ENCODE results near the gene AOC1. TPM values are rescaled to one million over a fixed set of nuclear protein-coding genes. Genes with fewer than 3 reads are reported as not detected.

Gene AOC1
- total RNA-seq, 3 donors from 2014 or later = 249 to 756 (median 606) TPM

DNA sequence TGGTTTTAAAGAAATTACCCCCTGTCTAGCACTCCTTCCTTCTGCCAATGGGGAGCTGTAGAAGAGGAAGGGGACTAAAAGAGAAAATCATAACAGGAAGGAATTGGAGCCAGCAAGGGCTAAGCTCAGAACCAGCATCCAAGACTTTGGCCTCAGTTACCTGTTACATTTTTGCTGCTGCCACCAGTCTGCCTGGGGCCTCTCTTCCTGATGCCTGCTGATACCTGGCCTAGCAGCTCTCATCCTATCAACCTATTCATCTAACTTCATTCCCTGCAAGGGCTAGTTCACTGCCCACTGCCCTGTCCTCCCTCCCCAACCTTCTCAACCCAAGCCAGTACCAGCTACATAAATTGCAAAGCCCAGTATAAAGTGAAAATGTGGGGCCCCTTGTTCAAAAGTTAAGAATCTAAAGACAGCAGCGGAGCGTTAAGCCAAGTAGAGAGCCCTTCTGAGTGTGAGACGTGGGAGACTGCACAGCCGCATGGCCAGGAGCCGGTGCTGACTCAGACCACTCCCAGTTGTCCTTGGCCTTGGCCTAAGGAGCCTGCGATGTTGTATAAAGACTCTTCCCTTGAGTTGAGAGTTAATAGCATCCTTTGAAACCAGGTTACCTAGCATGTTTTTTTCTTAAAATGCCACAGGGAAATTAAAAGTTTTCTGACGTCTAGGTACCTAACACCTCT, 13.2 kb upstream of the AOC1 start:
- DNase-seq (no peak), ATAC-seq (no peak)
- TF ChIP-seq, protein P1, sequence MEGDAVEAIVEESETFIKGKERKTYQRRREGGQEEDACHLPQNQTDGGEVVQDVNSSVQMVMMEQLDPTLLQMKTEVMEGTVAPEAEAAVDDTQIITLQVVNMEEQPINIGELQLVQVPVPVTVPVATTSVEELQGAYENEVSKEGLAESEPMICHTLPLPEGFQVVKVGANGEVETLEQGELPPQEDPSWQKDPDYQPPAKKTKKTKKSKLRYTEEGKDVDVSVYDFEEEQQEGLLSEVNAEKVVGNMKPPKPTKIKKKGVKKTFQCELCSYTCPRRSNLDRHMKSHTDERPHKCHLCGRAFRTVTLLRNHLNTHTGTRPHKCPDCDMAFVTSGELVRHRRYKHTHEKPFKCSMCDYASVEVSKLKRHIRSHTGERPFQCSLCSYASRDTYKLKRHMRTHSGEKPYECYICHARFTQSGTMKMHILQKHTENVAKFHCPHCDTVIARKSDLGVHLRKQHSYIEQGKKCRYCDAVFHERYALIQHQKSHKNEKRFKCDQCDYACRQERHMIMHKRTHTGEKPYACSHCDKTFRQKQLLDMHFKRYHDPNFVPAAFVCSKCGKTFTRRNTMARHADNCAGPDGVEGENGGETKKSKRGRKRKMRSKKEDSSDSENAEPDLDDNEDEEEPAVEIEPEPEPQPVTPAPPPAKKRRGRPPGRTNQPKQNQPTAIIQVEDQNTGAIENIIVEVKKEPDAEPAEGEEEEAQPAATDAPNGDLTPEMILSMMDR (IDR thresholded peaks at IDR 0.05) = no peak
- Histone ChIP-seq H3K36me3 (ENCODE audit: low read depth) (no peaks in the 10 kb centered on the region), H3K9me3 (no peaks in the 10 kb centered on the region), H3K4me1 (ENCODE audit: low read depth) (no peaks in the 10 kb centered on the region), H3K4me3 (no peak overlapping the region)
- intact Hi-C loops (cut with DNase I, micrococcal nuclease) = no loop called here

DNA sequence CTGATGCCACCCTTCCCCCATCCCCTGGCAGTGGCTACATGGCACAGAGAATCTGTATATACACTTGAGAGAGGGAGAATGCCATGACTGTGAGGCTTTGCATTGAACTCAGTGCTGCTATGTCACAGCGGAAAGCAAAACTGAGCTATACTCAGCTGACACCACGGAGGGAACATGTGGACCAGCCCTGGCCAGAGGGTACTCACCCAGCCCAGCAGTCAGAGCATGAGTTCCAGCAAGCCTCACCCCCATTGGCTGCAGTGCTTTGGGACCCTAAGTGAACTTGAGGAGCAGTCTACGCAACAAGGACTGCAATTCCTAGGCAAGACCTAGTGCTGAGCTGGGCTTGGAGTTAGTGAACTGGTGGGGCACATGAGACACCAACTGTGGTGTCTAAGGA, 10.3 kb upstream of the AOC1 start:
- intact Hi-C loops (cut with DNase I, micrococcal nuclease) = no loop called here
- Histone ChIP-seq H3K9me3 (no peaks in the 10 kb centered on the region), H3K36me3 (ENCODE audit: low read depth) (no peaks in the 10 kb centered on the region), H3K4me3 (no peak overlapping the region), H3K4me1 (ENCODE audit: low read depth) (no peaks in the 10 kb centered on the region)
- TF ChIP-seq, protein P1 (IDR thresholded peaks at IDR 0.05) = no peak
- ATAC-seq = no peak
- DNase-seq = no peak

DNA sequence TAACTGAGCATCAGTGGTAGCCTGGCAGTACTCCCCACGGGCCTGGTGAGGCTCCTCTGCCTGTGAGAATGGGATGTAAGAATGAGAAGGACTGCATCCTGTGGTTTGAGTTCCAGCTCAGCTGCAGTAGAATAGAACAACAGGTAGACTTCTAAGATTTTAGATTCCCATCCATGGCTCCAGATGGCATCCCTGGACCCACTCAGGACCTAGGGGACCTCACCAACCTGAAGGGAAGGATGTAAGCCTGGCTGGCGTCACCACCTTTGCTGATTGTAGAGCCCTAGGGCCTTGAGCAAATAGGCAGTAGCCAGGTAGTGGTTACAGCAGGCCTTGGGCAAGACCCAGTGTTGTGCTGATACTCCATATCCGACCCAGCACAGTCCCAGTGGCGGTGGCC, 9.6 kb upstream of the AOC1 start:
- H3K4me3 ChIP-seq = no peak overlapping the region
- no peaks in the 10 kb centered on the region for H3K36me3 ChIP-seq (ENCODE audit: low read depth)
- intact Hi-C loops (cut with DNase I, micrococcal nuclease) = no loop called here
- no peaks in the 10 kb centered on the region for H3K4me1 ChIP-seq (ENCODE audit: low read depth)
- no peak for ATAC-seq
- no peak for DNase-seq
- no peaks in the 10 kb centered on the region for H3K9me3 ChIP-seq
- TF ChIP-seq, protein P1 (IDR thresholded peaks at IDR 0.05) = no peak

DNA sequence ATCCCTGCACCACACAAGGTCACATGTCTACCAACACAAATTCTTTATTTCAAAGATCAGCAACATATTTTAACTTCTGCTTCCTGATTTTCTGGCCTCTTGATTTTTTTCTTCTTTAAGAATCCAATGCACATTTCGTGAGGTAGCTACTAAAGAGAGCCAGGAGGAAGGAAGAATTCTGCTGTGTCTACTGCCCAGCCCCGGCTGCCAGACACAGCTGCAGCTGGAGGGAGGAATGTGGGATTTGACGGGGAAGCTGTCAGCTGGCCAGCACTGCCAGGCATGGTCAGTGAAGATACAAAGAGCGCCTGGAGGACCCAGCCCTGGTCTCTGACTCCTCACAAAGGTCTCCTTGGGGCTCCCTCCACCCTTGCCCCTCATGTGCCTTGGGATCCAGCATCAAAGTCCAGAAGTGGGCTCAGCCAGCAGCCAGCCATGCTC, 6.9 kb upstream of the AOC1 start:
- TF ChIP-seq, protein P1 (IDR thresholded peaks at IDR 0.05) = no peak
- intact Hi-C loops (cut with DNase I, micrococcal nuclease) = no loop called here
- Histone ChIP-seq H3K9me3 (no peaks in the 10 kb centered on the region), H3K36me3 (ENCODE audit: low read depth) (no peaks in the 10 kb centered on the region), H3K4me3 (no peak overlapping the region), H3K4me1 (ENCODE audit: low read depth) (no peaks in the 10 kb centered on the region)
- ATAC-seq (peak; percentile 61), DNase-seq (no peak)

DNA sequence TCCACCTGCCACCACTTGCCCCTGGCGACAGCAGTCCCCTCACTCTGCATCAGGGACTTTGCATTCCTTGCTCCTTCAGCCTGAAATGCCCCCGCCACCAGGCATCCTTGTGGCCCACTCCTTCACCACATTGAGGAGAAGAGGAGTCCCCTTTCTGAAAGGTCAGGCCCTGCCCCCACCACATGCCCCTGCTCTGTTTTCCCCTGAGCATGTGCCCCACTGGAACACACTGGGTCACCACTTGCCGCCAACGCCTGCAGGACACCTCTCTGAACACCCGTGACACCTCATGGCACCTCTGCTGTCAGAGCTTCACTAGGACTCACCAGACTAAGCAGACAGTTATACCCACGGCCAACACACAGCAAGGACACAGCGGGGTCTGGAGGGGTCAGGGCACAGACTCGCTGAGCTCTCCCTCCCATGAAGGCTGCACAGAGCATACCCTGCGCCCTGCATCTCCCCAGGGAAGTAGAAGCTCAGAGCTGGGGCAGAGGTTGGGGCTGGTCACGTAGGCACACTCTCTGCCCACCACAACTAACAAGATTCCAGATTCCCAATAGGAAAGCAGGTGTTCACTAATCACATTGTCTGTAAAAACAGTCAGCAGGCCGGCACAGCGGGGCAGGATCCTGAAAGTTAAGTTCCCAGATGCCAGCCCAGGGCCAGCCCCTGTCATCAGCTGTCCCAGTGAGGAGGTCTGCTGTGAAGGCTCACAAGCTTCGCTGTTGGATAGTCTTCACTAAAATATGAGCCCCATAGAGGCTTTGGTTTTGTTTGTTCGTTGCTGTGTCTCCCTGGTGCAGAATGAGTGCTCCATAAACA, 5.8 kb upstream of the AOC1 start:
- Histone ChIP-seq H3K36me3 (ENCODE audit: low read depth) (no peaks in the 10 kb centered on the region), H3K4me1 (ENCODE audit: low read depth) (no peaks in the 10 kb centered on the region), H3K9me3 (no peaks in the 10 kb centered on the region), H3K4me3 (no peak overlapping the region)
- DNase-seq (no peak), ATAC-seq (no peak)
- TF ChIP-seq, protein P1 (IDR thresholded peaks at IDR 0.05) = no peak
- intact Hi-C loops (cut with DNase I, micrococcal nuclease) = no loop called here
